HCT116 (cell line): ENCODE results near the gene PRICKLE2.

Source experiments
- CTCF ChIP-seq, 3 experiments: fragments of 200-600 bp in 1 of 3; sonication (generic) in 1 of 3; IDR thresholded peaks in 2 of 3; conservative IDR thresholded peaks in 1 of 3; 2 replicates each; pipeline ENCODE4 v1.5.1; 2012 to 2017; ENCODE audit warnings: low read depth in 2 of 3, low read length in 2 of 3, antibody characterized with exemption in 1 of 3, borderline replicate concordance in 1 of 3, control low read depth in 1 of 3, mild to moderate bottlenecking in 1 of 3, mixed read lengths in 1 of 3, mixed run types in 1 of 3, moderate library complexity in 1 of 3; ENCODE audit not compliant: insufficient read depth in 1 of 3
- EGR1 ChIP-seq: IDR thresholded peaks from 2 replicates; pipeline ENCODE4 v1.6.1; 2012; ENCODE audit warnings: low read depth
- ELF1 ChIP-seq: IDR thresholded peaks from 2 replicates; pipeline ENCODE4 v1.6.1; 2012; ENCODE audit warnings: low read depth, borderline replicate concordance
- EZH2 ChIP-seq: fragments of 200-600 bp; sonication (generic); IDR thresholded peaks from 2 replicates; pipeline ENCODE4 v1.6.1; 2017; ENCODE audit warnings: antibody characterized with exemption, mixed run types
- EZH2phosphoT487 ChIP-seq: fragments of 200-600 bp; IDR thresholded peaks from 2 replicates; pipeline ENCODE4 v1.6.1; 2018; ENCODE audit warnings: antibody characterized with exemption, borderline replicate concordance
- MAX ChIP-seq: IDR thresholded peaks from 2 replicates; pipeline ENCODE4 v1.6.1; 2012
- POLR2A ChIP-seq: IDR thresholded peaks from 2 replicates; pipeline ENCODE4 v1.7.0; 2011; ENCODE audit warnings: borderline replicate concordance; ENCODE audit not compliant: insufficient read depth, insufficient read length; ENCODE audit errors: extremely low read depth
- POLR2AphosphoS5 ChIP-seq: IDR thresholded peaks from 2 replicates; pipeline ENCODE4 v1.6.1; 2011; ENCODE audit warnings: mild to moderate bottlenecking, low read depth, low read length, moderate library complexity
- RAD21 ChIP-seq: IDR thresholded peaks from 2 replicates; pipeline ENCODE4 v1.6.1; 2012; ENCODE audit warnings: low read depth, mild to moderate bottlenecking
- YY1 ChIP-seq: IDR thresholded peaks from 2 replicates; pipeline ENCODE4 v1.6.1; 2011; ENCODE audit warnings: low read length, low read depth, moderate library complexity, mild to moderate bottlenecking; ENCODE audit not compliant: insufficient replicate concordance; ENCODE audit errors: extremely low read depth
- ZNF274 ChIP-seq: fragments of 200-500 bp; sonication (Bioruptor generic); IDR thresholded peaks from 2 replicates; pipeline ENCODE4 v1.6.1; 2014; ENCODE audit warnings: mild to moderate bottlenecking, low read depth, low read length, inconsistent platforms
- TF ChIP-seq, protein P1 (sequence below): IDR thresholded peaks from 2 replicates; pipeline ENCODE4 v1.6.1; 2012; ENCODE audit warnings: low read depth

- no peak for TF ChIP-seq CTCF (IDR thresholded peaks at IDR 0.05 in 2 of 3, conservative IDR thresholded peaks at IDR 0.05 in 1 of 3; ENCODE audit: borderline replicate concordance in 1 of 3, insufficient read depth in 1 of 3, low read depth in 2 of 3, low read length in 2 of 3)
- no peak for TF ChIP-seq POLR2AphosphoS5
- no peak for TF ChIP-seq ZNF274
- no peak for TF ChIP-seq EZH2
- TF ChIP-seq YY1 = no peak
- TF ChIP-seq EZH2phosphoT487 = no peak
- TF ChIP-seq ELF1 = no peak
- TF ChIP-seq POLR2A = no peak
- no peak for TF ChIP-seq MAX
- TF ChIP-seq EGR1 = no peak
- no peak for TF ChIP-seq RAD21
- TF ChIP-seq, protein P1, sequence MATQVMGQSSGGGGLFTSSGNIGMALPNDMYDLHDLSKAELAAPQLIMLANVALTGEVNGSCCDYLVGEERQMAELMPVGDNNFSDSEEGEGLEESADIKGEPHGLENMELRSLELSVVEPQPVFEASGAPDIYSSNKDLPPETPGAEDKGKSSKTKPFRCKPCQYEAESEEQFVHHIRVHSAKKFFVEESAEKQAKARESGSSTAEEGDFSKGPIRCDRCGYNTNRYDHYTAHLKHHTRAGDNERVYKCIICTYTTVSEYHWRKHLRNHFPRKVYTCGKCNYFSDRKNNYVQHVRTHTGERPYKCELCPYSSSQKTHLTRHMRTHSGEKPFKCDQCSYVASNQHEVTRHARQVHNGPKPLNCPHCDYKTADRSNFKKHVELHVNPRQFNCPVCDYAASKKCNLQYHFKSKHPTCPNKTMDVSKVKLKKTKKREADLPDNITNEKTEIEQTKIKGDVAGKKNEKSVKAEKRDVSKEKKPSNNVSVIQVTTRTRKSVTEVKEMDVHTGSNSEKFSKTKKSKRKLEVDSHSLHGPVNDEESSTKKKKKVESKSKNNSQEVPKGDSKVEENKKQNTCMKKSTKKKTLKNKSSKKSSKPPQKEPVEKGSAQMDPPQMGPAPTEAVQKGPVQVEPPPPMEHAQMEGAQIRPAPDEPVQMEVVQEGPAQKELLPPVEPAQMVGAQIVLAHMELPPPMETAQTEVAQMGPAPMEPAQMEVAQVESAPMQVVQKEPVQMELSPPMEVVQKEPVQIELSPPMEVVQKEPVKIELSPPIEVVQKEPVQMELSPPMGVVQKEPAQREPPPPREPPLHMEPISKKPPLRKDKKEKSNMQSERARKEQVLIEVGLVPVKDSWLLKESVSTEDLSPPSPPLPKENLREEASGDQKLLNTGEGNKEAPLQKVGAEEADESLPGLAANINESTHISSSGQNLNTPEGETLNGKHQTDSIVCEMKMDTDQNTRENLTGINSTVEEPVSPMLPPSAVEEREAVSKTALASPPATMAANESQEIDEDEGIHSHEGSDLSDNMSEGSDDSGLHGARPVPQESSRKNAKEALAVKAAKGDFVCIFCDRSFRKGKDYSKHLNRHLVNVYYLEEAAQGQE = no peak
These were observed 119.5 kb downstream of the PRICKLE2 start for GRCh38 chr3:64105816-64106215.
